ENCODE measurements around the gene FKBP5. TPM values are rescaled to one million over a fixed set of nuclear protein-coding genes. Genes with fewer than 3 reads are reported as not detected.
"Not testable (repeated sequence)": the region's sequence is repeated elsewhere in the genome, so short reads cannot be mapped to it uniquely, and the experiment has no call there.

FKBP5 gene
- total and polyA plus RNA-seq, 10 of the 15 experiments (the other 5 are each of a cell fraction or from before 2014, with no cell fraction given) = 29.0 to 123 (median 62.3) TPM

GRCh38 chr6:35599761-35600658 is 88.7 kb downstream of the FKBP5 start:
- TF ChIP-seq PML (IDR thresholded peaks at IDR 0.05; ENCODE audit: low read length) (no peak), PBX3 (IDR thresholded peaks at IDR 0.05; ENCODE audit: insufficient replicate concordance, low read depth, low read length) (no peak), NFIC (IDR thresholded peaks at IDR 0.05; ENCODE audit: low read depth, low read length) (no peak), CHD2 (IDR thresholded peaks at IDR 0.05; ENCODE audit: borderline replicate concordance, low read depth, low read length) (no peak), CEBPZ (IDR thresholded peaks at IDR 0.05; ENCODE audit: low read depth, low read length) (no peak), SPI1 (IDR thresholded peaks at IDR 0.05; ENCODE audit: borderline replicate concordance, insufficient read depth, low read depth, low read length) (no peak)
- H3K27me3 ChIP-seq (replicated peaks in 1 of 2; ENCODE audit: control insufficient read depth in 2 of 2, insufficient read depth in 2 of 2, low read length in 1 of 2) = no peaks in the 10 kb centered on the region
- no TSS peak for BruUV-seq (replicated peaks)
- H3K4me2 ChIP-seq (ENCODE audit: control insufficient read depth, insufficient read depth) = no peak overlapping the region
- POLR2A ChIA-PET = interaction anchor here (1.1 kb wide), 1 partner anchor 132 kb away, joined by 3 read pairs; no protein-coding TSS in a partner anchor
- FAIRE-seq (no peak), ATAC-seq (no peak), DNase-seq (ENCODE audit: low read depth, low spot score) (no peak)
- peaks cover 18% of the 10 kb centered on the region for H3K4me1 ChIP-seq (ENCODE audit: control insufficient read depth, insufficient read depth, low read length)
- H3K4me3 ChIP-seq = no peak overlapping the region
- no peaks in the 10 kb centered on the region for H3K79me2 ChIP-seq (ENCODE audit: control insufficient read depth, insufficient read depth, low read length)
- no peak overlapping the region for H2AFZ ChIP-seq (ENCODE audit: control insufficient read depth, low read depth, low read length)
- no peaks in the 10 kb centered on the region for H4K20me1 ChIP-seq (ENCODE audit: control insufficient read depth, insufficient read depth)
- H3K36me3 ChIP-seq (ENCODE audit: control insufficient read depth in 2 of 2, insufficient read depth in 2 of 2, low read length in 1 of 2) = no peaks in the 10 kb centered on the region; a peak in 1 of 4 replicates
- WGBS (ENCODE audit: insufficient coverage, insufficient replicate concordance, low lambda C conversion rate, missing lambda C conversion rate) = 92% methylated on average over 8 of the region's 8 CpGs
- no peak overlapping the region for H3K9ac ChIP-seq (ENCODE audit: control insufficient read depth, insufficient read depth, low read length)
- no peaks in the 10 kb centered on the region for H3K9me3 ChIP-seq (replicated peaks; ENCODE audit: control insufficient read depth, insufficient read depth, low read length)
- RAD21 ChIA-PET (ENCODE audit: unreplicated experiment) = interaction anchor here (1.0 kb wide), 1 partner anchor 136 kb away, joined by 4 read pairs; no protein-coding TSS in a partner anchor
- H3K27ac ChIP-seq (ENCODE audit: control insufficient read depth, insufficient read depth) = no peak overlapping the region
- intact Hi-C loops (cut with micrococcal nuclease; ENCODE audit: unreplicated experiment) = no loop called here
- CTCF ChIA-PET = interaction anchor here (0.7 to 4.5 kb wide), 6 partner anchors 8 to 136 kb away, joined by 3 to 26 read pairs (median 4); partner anchors contain the start of gene ARMC12
- in situ Hi-C loops (cut with MboI) = no loop called here
- SMC1A ChIA-PET (ENCODE audit: uncharacterized antibody, unreplicated experiment) = interaction anchor here (1.0 to 3.4 kb wide), 9 partner anchors 12 to 136 kb away, joined by 3 to 17 read pairs (median 3); no protein-coding TSS in a partner anchor

GRCh38 chr6:35598621-35599020 is 90.1 kb downstream of the FKBP5 start:
- ChIA-PET SMC1A (ENCODE audit: uncharacterized antibody, unreplicated experiment) (interaction anchor here (1.0 to 2.1 kb wide), 4 partner anchors 25 to 140 kb away, joined by 3 to 9 read pairs (median 4); partner anchors contain the start of gene ARMC12), CTCF (interaction anchor here (2.0 to 2.3 kb wide), 2 partner anchors 14 to 138 kb away, joined by 7 to 9 read pairs; partner anchors contain the start of gene ARMC12)
- ATAC-seq; H2AFZ ChIP-seq (ENCODE audit: control insufficient read depth, low read depth, low read length); H3K9ac ChIP-seq (ENCODE audit: control insufficient read depth, insufficient read depth, low read length); RAD21 ChIA-PET (ENCODE audit: unreplicated experiment); H3K9me3 ChIP-seq (replicated peaks; ENCODE audit: control insufficient read depth, insufficient read depth, low read length); H3K4me3 ChIP-seq; H3K27ac ChIP-seq (ENCODE audit: control insufficient read depth, insufficient read depth); BruUV-seq (replicated peaks); H4K20me1 ChIP-seq (ENCODE audit: control insufficient read depth, insufficient read depth); H3K36me3 ChIP-seq (ENCODE audit: control insufficient read depth in 2 of 2, insufficient read depth in 2 of 2, low read length in 1 of 2); in situ Hi-C loops (cut with MboI); H3K79me2 ChIP-seq (ENCODE audit: control insufficient read depth, insufficient read depth, low read length); POLR2A ChIA-PET; H3K4me2 ChIP-seq (ENCODE audit: control insufficient read depth, insufficient read depth); FAIRE-seq; H3K27me3 ChIP-seq (replicated peaks in 1 of 2; ENCODE audit: control insufficient read depth in 2 of 2, insufficient read depth in 2 of 2, low read length in 1 of 2); intact Hi-C loops (cut with micrococcal nuclease; ENCODE audit: unreplicated experiment); DNase-seq (ENCODE audit: low read depth, low spot score): not testable (repeated sequence)
- H3K4me1 ChIP-seq (ENCODE audit: control insufficient read depth, insufficient read depth, low read length) = peaks cover 18% of the 10 kb centered on the region
- 96% methylated on average over 8 of the region's 8 CpGs for whole genome bisulfite sequencing (ENCODE audit: insufficient coverage, insufficient replicate concordance, low lambda C conversion rate, missing lambda C conversion rate)

Data from GM12878 (cell line).